B cell (primary cell): ENCODE data around the gene RHBDL1. TPM values are rescaled to one million over a fixed set of nuclear protein-coding genes. Genes with fewer than 3 reads are reported as not detected.

ENCODE experiments used
- ATAC-seq: fragments of 200-7000 bp; cut with Tn5 transposase; one replicate; pipeline ENCODE4 v1.10.0; 2021; ENCODE audit warnings: low read depth, mild to moderate bottlenecking, moderate number of reproducible peaks, moderate library complexity
- CTCF ChIA-PET: fragments of 350-600 bp; sonication (Branson Sonifier 250); formaldehyde crosslinking; loops from one replicate; lab custom pipeline; 2021; ENCODE audit warnings: antibody characterized with exemption, inconsistent platforms; lab: Charles Lee
- POLR2A ChIA-PET: fragments of 350-600 bp; sonication (Branson Sonifier 250); formaldehyde crosslinking; loops from one replicate; lab custom pipeline; 2021; ENCODE audit warnings: antibody characterized with exemption; lab: Charles Lee
- DNase-seq: peaks from one replicate; pipeline ENCODE4 v3.0.0; 2013
- H2AFZ ChIP-seq: 2 replicates; pipeline ENCODE4 v1.6.1; 2012; ENCODE audit warnings: mild to moderate bottlenecking, low read depth, low read length; ENCODE audit not compliant: insufficient read depth, poor library complexity, severe bottlenecking
- H3K27ac ChIP-seq, 2 donors: 1 replicate in 1 of 2; 2 replicates in 1 of 2; pipeline ENCODE4 v1.5.1; 2012 to 2013; ENCODE audit warnings: low read length in 2 of 2, mild to moderate bottlenecking in 2 of 2, moderate library complexity in 1 of 2
- H3K27me3 ChIP-seq, 4 experiments: fragments of 200-600 bp in 1 of 4; sonication (generic) in 1 of 4; replicated peaks in 1 of 4; 1 replicate in 2 of 4; 2 replicates in 2 of 4; pipeline versions ENCODE4 v1.6.1 to v1.7.0; 2013 to 2016; ENCODE audit warnings: low read length in 3 of 4, mild to moderate bottlenecking in 2 of 4, mixed read lengths in 1 of 4, moderate library complexity in 1 of 4; ENCODE audit not compliant: insufficient read depth in 4 of 4, control insufficient read depth in 3 of 4; ENCODE audit errors: control extremely low read depth in 1 of 4
- H3K36me3 ChIP-seq, 2 experiments: replicated peaks in 1 of 2; 1 replicate in 1 of 2; 2 replicates in 1 of 2; pipeline versions ENCODE4 v1.6.1 to v1.7.1; 2013; ENCODE audit warnings: low read length in 1 of 2; ENCODE audit not compliant: insufficient read depth in 2 of 2, control insufficient read depth in 1 of 2; ENCODE audit errors: control extremely low read depth in 1 of 2, extremely low read depth in 1 of 2
- H3K4me1 ChIP-seq, 2 donors: fragments of 200-600 bp in 1 of 2; sonication (generic) in 1 of 2; 1 replicate in 1 of 2; 2 replicates in 1 of 2; pipeline versions ENCODE4 v1.5.1 to v1.6.1; 2013 to 2017; ENCODE audit warnings: low read length in 2 of 2; ENCODE audit not compliant: control insufficient read depth in 2 of 2, insufficient read depth in 2 of 2
- H3K4me2 ChIP-seq: replicated peaks from 2 replicates; pipeline ENCODE3; 2012; ENCODE audit warnings: mild to moderate bottlenecking, low read depth, low read length; ENCODE audit not compliant: poor library complexity, severe bottlenecking
- H3K4me3 ChIP-seq, 5 experiments: fragments of 200-600 bp in 1 of 5; sonication (generic) in 1 of 5; 1 replicate in 3 of 5; 2 replicates in 2 of 5; pipeline versions ENCODE4 v1.5.1 to v1.7.0; 2011 to 2016; ENCODE audit warnings: low read length in 4 of 5, mild to moderate bottlenecking in 4 of 5, low read depth in 2 of 5, control low read depth in 1 of 5, moderate library complexity in 1 of 5; ENCODE audit not compliant: insufficient read depth in 1 of 5; ENCODE audit errors: control extremely low read depth in 1 of 5, extremely low read depth in 1 of 5
- H3K79me2 ChIP-seq: fragments of 200-600 bp; sonication (generic); one replicate; pipeline ENCODE4 v1.6.0; 2016; ENCODE audit warnings: low read length; ENCODE audit not compliant: control insufficient read depth, insufficient read depth
- H3K9ac ChIP-seq: fragments of 200-600 bp; sonication (generic); 2 replicates; pipeline ENCODE4 v1.6.1; 2017; ENCODE audit warnings: mild to moderate bottlenecking, low read length, moderate library complexity
- H3K9me3 ChIP-seq, 3 donors: one replicate each; pipeline versions ENCODE4 v1.6.1 to v1.7.1; 2013; ENCODE audit warnings: low read length in 2 of 3; ENCODE audit not compliant: control insufficient read depth in 2 of 3, insufficient read depth in 1 of 3; ENCODE audit errors: control extremely low read depth in 1 of 3
- H4K20me1 ChIP-seq: 2 replicates; pipeline ENCODE4 v1.6.0; 2012; ENCODE audit warnings: mild to moderate bottlenecking, low read length; ENCODE audit not compliant: insufficient read depth, control insufficient read depth, poor library complexity, severe bottlenecking
- H3K27ac Mint-ChIP-seq: one replicate; pipeline ENCODE4 v1.8.0; 2021; ENCODE audit warnings: mixed read lengths
- H3K27me3 Mint-ChIP-seq: one replicate; pipeline ENCODE4 v1.8.0; 2021; ENCODE audit warnings: mixed read lengths
- H3K4me1 Mint-ChIP-seq: one replicate; pipeline ENCODE4 v1.8.0; 2021; ENCODE audit warnings: mixed read lengths
- H3K4me3 Mint-ChIP-seq: one replicate; pipeline ENCODE4 v1.8.0; 2021; ENCODE audit warnings: mixed read lengths
- H3K9me3 Mint-ChIP-seq: one replicate; pipeline ENCODE4 v1.8.0; 2022; ENCODE audit warnings: mixed read lengths; ENCODE audit not compliant: insufficient read depth
- EZH2 ChIP-seq: IDR thresholded peaks from 2 replicates; pipeline ENCODE4 v1.6.1; 2012; ENCODE audit warnings: borderline replicate concordance, low read depth, mild to moderate bottlenecking, moderate library complexity, low read length; ENCODE audit not compliant: insufficient read depth, poor library complexity, severe bottlenecking
- WGBS: methylation state at CpG from one replicate; pipeline ENCODE4 v1.1.5; 2013; ENCODE audit warnings: missing lambda C conversion rate; ENCODE audit not compliant: insufficient coverage; 5-methylcytosine and 5-hydroxymethylcytosine counted together
- intact Hi-C: fragments of 100-400 bp; cut with micrococcal nuclease; formaldehyde crosslinking; loops from one replicate; pipeline ENCODE4 v1.10.0; 2022
- polyA plus RNA-seq: library from polyadenylated mRNA; depleted of rRNA; stranded (reverse); fragments of >200 nt; gene quantifications from 2 replicates; pipeline ENCODE4 v1.2.3, GENCODE V29; 2012
- total RNA-seq, 2 donors: library from RNA; stranded (reverse); fragments of 120-200 nt in 1 of 2; gene quantifications; 1 replicate in 1 of 2; 2 replicates in 1 of 2; pipeline versions ENCODE4 v1.2.3 to v1.2.4, GENCODE V29; 2013 to 2022
- TF ChIP-seq, protein P1 (sequence below): fragments of 200-600 bp; IDR thresholded peaks from one replicate; pipeline ENCODE4 v1.8.0; 2022; ENCODE audit warnings: antibody characterized with exemption, mild to moderate bottlenecking

Gene RHBDL1
- total and polyA plus RNA-seq, 2 donors (not counting 1 experiment from before 2014, with no cell fraction given): 0.76 to 1.6 TPM

DNA sequence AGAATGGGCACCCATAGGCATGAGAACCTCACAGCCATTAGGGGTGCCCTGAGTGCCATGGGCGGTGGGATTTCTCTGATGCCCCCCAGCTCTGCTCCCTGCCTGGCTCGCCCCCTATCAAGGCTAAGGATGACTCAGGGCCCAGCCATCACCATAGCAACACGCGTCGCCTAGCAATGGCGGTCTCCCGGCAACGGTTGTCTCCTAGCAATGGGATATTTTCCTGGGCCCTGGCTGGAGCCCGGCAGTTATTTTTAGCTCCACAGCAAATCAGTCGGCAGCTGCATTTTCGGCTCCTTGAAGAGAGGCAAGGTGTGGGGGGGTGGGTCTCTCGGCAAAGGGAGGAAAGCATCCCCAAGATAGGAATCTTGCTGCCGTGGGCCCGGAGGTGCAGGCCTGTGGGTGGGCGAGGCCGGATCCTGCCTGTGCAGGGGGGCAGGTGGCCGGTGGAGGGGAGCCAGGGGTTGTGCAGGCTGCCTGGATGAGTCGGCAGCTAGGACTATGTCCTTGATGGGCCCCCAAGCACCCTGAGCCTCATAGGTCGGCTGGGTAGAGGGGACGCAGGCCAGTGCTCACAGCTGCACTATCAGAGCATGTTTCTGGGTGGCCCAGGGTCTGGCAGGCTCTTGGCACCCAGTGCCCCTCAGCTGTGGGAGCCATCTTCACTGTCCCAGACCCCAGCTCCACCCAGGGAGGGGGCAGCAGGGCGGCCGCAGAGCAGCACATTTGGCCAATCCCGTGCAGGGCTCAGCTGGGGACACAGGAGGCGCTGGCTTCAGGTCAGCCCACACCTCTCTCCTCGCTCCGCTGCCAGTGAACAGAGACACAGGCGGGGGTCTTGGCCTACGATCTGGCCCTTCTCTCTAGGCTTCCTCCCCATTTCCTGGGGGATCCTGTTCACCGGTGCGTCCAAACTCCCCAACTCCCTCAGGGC is 34.4 kb downstream of the RHBDL1 start:
- peaks cover 13 to 16% of the 10 kb centered on the region in 2 donors for H3K4me1 ChIP-seq
- WGBS: 40% methylated on average over 30 of the region's 30 CpGs
- DNase-seq (no peak), ATAC-seq (no peak)
- Mint-ChIP-seq H3K27ac (no peak overlapping the region), H3K4me1 (peaks cover 4% of the 10 kb centered on the region), H3K9me3 (no peaks in the 10 kb centered on the region), H3K27me3 (peaks cover 26% of the 10 kb centered on the region), H3K4me3 (no peak overlapping the region)
- CTCF ChIA-PET: interaction anchor here (0.7 to 7.6 kb wide), 6 partner anchors 11 to 350 kb away, joined by 3 to 94 read pairs (median 3); partner anchors contain the start of genes ANTKMT, CHTF18 and RPUSD1
- no peaks in the 10 kb centered on the region for H4K20me1 ChIP-seq
- no peak overlapping the region for H3K4me3 ChIP-seq
- POLR2A ChIA-PET: no interaction called here
- intact Hi-C loops: loop anchor here (2.0 kb wide), 1 partner anchor 393 kb away; no protein-coding TSS in a partner anchor
- H3K9me3 ChIP-seq: peaks cover 0 to 17% (median 0%) of the 10 kb centered on the region in 3 donors
- TF ChIP-seq EZH2: no peak
- TF ChIP-seq, protein P1, sequence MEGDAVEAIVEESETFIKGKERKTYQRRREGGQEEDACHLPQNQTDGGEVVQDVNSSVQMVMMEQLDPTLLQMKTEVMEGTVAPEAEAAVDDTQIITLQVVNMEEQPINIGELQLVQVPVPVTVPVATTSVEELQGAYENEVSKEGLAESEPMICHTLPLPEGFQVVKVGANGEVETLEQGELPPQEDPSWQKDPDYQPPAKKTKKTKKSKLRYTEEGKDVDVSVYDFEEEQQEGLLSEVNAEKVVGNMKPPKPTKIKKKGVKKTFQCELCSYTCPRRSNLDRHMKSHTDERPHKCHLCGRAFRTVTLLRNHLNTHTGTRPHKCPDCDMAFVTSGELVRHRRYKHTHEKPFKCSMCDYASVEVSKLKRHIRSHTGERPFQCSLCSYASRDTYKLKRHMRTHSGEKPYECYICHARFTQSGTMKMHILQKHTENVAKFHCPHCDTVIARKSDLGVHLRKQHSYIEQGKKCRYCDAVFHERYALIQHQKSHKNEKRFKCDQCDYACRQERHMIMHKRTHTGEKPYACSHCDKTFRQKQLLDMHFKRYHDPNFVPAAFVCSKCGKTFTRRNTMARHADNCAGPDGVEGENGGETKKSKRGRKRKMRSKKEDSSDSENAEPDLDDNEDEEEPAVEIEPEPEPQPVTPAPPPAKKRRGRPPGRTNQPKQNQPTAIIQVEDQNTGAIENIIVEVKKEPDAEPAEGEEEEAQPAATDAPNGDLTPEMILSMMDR: no peak
- H3K9ac ChIP-seq: no peak overlapping the region
- H3K27ac ChIP-seq: no peak overlapping the region
- peaks cover 0 to 72% (median 34%) of the 10 kb centered on the region in 4 experiments for H3K27me3 ChIP-seq
- H2AFZ ChIP-seq: no peak overlapping the region
- H3K4me2 ChIP-seq: no peak overlapping the region
- H3K79me2 ChIP-seq: no peaks in the 10 kb centered on the region
- no peaks in the 10 kb centered on the region for H3K36me3 ChIP-seq
